ENCODE results near the gene PEX12. TPM values are rescaled to one million over a fixed set of nuclear protein-coding genes. Genes with fewer than 3 reads are reported as not detected.
"Not testable (repeated sequence)": the region's sequence is repeated elsewhere in the genome, so short reads cannot be mapped to it uniquely, and the experiment has no call there.

The PEX12 gene
- total RNA-seq, 1 experiment from 2014 or later: 8.8 TPM

GRCh38 chr17:35536664-35537171, 41.7 kb downstream of the PEX12 start:
- DNase-seq (ENCODE audit: low read depth): no peak

- not testable (repeated sequence) for DNase-seq (ENCODE audit: low read depth)
Measured at GRCh38 chr17:35535406-35535805, 43.0 kb downstream of the PEX12 start.

GRCh38 chr17:35534576-35535093, 43.7 kb downstream of the PEX12 start:
- DNase-seq (ENCODE audit: low read depth): no peak

GRCh38 chr17:35531160-35531559, 47.2 kb downstream of the PEX12 start:
- no peak for DNase-seq (ENCODE audit: low read depth)

GRCh38 chr17:35529866-35530265, 48.5 kb downstream of the PEX12 start:
- no peak for DNase-seq (ENCODE audit: low read depth)

GRCh38 chr17:35529326-35529725, 49.0 kb downstream of the PEX12 start:
- DNase-seq (ENCODE audit: low read depth): not testable (repeated sequence)

Other genes starting within 250 kb of the PEX12 start
- gene SLFN11, start 204.9 kb downstream of the PEX12 start, total RNA-seq (2014; rRNA removed; shearing (Covaris generic)): 49.2 and 82.0 TPM in 2 replicates
- gene SLFN12, start 146.1 kb downstream of the PEX12 start, total RNA-seq (2014; rRNA removed; shearing (Covaris generic)): 39.4 and 39.6 TPM in 2 replicates
- 12.4 and 23.2 TPM in 2 replicates for gene SLFN13, start 129.8 kb downstream of the PEX12 start, total RNA-seq (2014; rRNA removed; shearing (Covaris generic))
- 0.37 and 1.4 TPM in 2 replicates for gene SLFN12L, start 40.9 kb downstream of the PEX12 start, total RNA-seq (2014; rRNA removed; shearing (Covaris generic))
- not detected in 2 replicates for gene SLFN14, start 17.8 kb downstream of the PEX12 start, total RNA-seq (2014; rRNA removed; shearing (Covaris generic))
- 48.5 and 75.5 TPM in 2 replicates for gene AP2B1, start 8.8 kb upstream of the PEX12 start, total RNA-seq (2014; rRNA removed; shearing (Covaris generic))
- gene RASL10B, start 153.1 kb upstream of the PEX12 start, total RNA-seq (2014; rRNA removed; shearing (Covaris generic)): 0.71 and 0.89 TPM in 2 replicates
- gene GAS2L2, start 174.7 kb upstream of the PEX12 start, total RNA-seq (2014; rRNA removed; shearing (Covaris generic)): not detected in 2 replicates
- gene C17orf50, start 182.3 kb upstream of the PEX12 start, total RNA-seq (2014; rRNA removed; shearing (Covaris generic)): not detected in 2 replicates
- 0.17 and 1.2 TPM in 2 replicates for gene MMP28, start 217.1 kb upstream of the PEX12 start, total RNA-seq (2014; rRNA removed; shearing (Covaris generic))
- gene TAF15, start 230.9 kb upstream of the PEX12 start, total RNA-seq (2014; rRNA removed; shearing (Covaris generic)): 11.3 and 21.0 TPM in 2 replicates